ENCODE data around the gene ZNF439.

DNA sequence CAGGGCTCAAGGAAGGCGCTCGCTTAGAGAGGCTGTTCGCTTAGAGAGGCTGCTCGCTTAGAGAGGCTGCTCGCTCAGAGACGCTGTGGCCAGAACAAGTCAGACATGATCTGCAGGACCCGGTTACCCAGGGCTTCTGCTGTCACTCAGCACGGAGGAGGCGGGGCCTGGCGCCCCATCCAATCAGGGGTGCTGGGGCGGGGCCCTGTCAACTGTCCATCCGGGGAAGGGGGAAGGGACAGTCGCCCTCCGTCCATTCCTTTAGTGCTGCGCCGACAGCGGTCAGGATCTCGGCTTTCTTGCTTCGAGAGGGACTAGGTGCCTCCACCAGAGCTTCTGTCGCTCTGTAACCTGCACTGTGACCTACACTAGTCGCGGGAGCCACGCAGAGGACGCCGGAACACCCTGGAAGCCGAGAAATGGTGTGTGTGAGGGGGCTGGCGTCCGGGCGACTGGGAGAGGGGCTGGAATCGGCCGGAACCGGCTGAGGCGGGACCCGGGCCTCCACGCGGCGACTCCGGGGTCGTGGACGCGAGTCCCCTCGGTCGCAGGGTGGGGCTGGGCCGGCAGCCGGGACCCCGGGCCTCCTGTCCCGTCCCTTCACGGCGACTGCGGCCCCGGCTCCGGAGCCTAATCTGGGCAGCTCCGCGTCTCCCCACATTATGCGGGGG is 34.4 kb upstream of the ZNF439 start, which contains the start of gene ZNF440:
- TF ChIP-seq, protein P1, sequence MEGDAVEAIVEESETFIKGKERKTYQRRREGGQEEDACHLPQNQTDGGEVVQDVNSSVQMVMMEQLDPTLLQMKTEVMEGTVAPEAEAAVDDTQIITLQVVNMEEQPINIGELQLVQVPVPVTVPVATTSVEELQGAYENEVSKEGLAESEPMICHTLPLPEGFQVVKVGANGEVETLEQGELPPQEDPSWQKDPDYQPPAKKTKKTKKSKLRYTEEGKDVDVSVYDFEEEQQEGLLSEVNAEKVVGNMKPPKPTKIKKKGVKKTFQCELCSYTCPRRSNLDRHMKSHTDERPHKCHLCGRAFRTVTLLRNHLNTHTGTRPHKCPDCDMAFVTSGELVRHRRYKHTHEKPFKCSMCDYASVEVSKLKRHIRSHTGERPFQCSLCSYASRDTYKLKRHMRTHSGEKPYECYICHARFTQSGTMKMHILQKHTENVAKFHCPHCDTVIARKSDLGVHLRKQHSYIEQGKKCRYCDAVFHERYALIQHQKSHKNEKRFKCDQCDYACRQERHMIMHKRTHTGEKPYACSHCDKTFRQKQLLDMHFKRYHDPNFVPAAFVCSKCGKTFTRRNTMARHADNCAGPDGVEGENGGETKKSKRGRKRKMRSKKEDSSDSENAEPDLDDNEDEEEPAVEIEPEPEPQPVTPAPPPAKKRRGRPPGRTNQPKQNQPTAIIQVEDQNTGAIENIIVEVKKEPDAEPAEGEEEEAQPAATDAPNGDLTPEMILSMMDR (IDR thresholded peaks at IDR 0.05), result no peak
- TF ChIP-seq EZH2 (IDR thresholded peaks at IDR 0.05; ENCODE audit: borderline replicate concordance, insufficient read depth, low read depth, low read length, poor library complexity, severe bottlenecking), result no peak
